Stimulated activated CD4-positive, alpha-beta T cell treated with anti-CD3 and anti-CD28 coated beads, Interleukin-1b, Interleukin-23, amount 100 ng/mL, for 24 hours (primary cell): ENCODE measurements around the gene CHRNA4.

Experiments used
- DNase-seq, 4 experiments: peaks; one replicate each; pipeline ENCODE4 v3.0.0-alpha.2; 2020; ENCODE audit warnings: low read depth in 4 of 4, low spot score in 1 of 4

The CHRNA4 gene

GRCh38 chr20:63294536-63294900 lies 66.6 kb downstream of the CHRNA4 start:
- no peak for DNase-seq

DNA sequence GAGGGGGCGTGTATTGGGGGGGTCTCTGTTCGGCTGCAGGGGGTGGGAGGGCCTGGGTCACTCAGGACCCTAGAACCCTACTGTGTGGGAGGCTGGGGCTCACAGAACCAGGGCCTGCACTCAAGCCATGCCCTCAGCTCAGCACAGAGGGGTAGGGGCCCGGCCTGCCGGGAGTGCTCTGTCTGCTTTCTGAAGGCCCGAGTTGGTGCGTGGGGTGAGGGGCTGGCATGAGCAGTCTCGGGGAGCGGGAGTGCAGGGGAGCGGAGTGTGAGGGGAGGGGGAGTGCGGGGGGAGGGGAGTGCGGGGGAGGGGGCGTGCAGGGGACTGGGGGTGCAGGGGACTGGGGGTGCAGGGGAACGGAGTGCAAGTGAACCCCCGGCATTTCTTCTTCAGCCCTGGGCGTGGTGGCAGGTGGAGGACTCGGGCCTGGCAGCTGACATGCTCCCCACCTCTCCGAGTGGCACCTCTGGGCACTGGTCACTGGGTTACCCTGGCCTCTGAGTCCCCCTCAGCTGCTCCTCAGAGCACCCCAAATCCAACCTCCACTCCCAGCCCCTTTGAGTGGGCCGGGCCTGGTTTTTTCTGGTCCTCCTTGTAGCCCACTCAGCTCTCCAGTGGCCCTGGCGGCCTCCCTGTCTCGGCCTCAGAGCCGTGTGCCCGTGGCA lies 67.1 kb downstream of the CHRNA4 start:
- no peak for DNase-seq

GRCh38 chr20:63293456-63293855 lies 67.7 kb downstream of the CHRNA4 start:
- DNase-seq: no peak
